ENCODE data around the gene ELF5.

GRCh38 chr11:34536056-34536455 is 22.5 kb upstream of the ELF5 start:
- no peak for TF ChIP-seq CTCF (IDR thresholded peaks at IDR 0.05)
- TF ChIP-seq POLR2AphosphoS5 (IDR thresholded peaks at IDR 0.05), result no peak
- TF ChIP-seq POLR2A (IDR thresholded peaks at IDR 0.05), result no peak
- no peak for TF ChIP-seq EP300 (IDR thresholded peaks at IDR 0.05)
